Measurements from ENCODE around the gene MAST3.

MAST3 gene

DNA sequence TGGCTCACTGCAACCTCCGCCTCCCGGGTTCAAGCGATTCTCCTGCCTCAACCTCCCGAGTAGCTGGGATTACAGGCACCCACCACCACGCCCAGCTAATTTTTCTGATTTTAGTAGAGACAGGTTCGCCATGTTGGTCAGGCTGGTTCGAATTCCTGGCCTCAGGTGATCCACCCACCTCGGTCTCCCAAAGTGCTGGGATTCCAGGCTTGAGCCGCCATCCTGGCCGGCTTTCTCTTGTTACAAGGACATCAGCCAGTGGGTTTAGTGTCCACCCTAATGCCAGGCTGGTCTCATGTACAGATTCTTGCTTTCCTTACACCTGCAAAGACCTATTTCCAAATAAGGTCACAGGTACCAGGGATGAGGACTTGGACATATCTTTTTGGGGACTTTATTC is 62.2 kb downstream of the MAST3 start:
- Histone ChIP-seq H3K4me1 (ENCODE audit: control insufficient read depth, low read depth, low read length) (no peaks in the 10 kb centered on the region), H3K56ac (ENCODE audit: low read length) (no peak overlapping the region), H2BK15ac (replicated peaks; ENCODE audit: low read depth) (no peak overlapping the region), H2AK5ac (ENCODE audit: low read length) (no peak overlapping the region), H3K4me2 (ENCODE audit: low read length) (no peak overlapping the region), H3K36me3 (ENCODE audit: control insufficient read depth, insufficient read depth, low read length) (peaks cover 1% of the 10 kb centered on the region), H4K8ac (ENCODE audit: low read depth, low read length) (no peak overlapping the region), H3K23ac (ENCODE audit: low read length) (no peak overlapping the region), H4K5ac (ENCODE audit: low read length) (no peak overlapping the region), H2BK5ac (ENCODE audit: low read length) (no peak overlapping the region), H3K79me1 (ENCODE audit: low read length) (peaks cover 4% of the 10 kb centered on the region), H2BK120ac (ENCODE audit: low read depth, low read length) (no peak overlapping the region), H3K79me2 (ENCODE audit: control insufficient read depth, insufficient read depth, low read length) (no peaks in the 10 kb centered on the region), H3K4me3 (ENCODE audit: low read length) (no peak overlapping the region), H3K27me3 (ENCODE audit: insufficient read depth, low read length, poor library complexity) (no peaks in the 10 kb centered on the region), H3K9ac (ENCODE audit: low read length) (no peak overlapping the region), H3K27ac (ENCODE audit: low read depth, low read length) (no peak overlapping the region), H3K18ac (ENCODE audit: low read length) (no peak overlapping the region), H3K4ac (ENCODE audit: low read depth, low read length) (no peak overlapping the region)
- WGBS (ENCODE audit: extremely low coverage, insufficient coverage, low lambda C conversion rate), result no CpG with 5 or more reads among the region's 10 CpGs
- DNase-seq, result no peak

DNA sequence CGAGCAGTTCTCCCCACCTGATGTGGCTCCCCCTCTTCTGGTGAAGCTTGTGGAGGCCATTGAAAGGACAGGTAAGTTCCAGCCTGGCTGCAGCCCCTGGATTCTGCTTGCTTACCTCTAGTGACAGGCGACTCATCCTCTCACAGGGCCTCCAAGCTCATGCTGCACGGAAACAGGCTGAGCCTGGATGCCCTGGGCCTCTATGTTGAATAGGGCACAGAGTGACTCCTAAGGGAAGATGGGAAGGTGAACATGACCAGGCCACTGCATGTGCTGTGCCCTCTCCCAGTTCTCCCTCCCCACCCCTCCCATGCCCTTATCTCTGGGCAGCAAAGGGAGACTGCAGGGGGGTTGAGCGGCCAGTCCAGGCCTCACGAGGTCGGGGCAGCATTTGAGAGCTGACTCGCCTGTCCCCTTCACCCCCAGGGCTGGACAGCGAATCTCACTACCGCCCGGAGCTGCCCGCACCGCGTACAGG is 63.0 kb downstream of the MAST3 start:
- WGBS (ENCODE audit: extremely low coverage, insufficient coverage, low lambda C conversion rate), result no CpG with 5 or more reads among the region's 13 CpGs
- peak overlapping the region; percentile 89 for H3K56ac ChIP-seq (ENCODE audit: low read length)
- no peak overlapping the region for H2BK120ac ChIP-seq (ENCODE audit: low read depth, low read length)
- H3K4me1 ChIP-seq (ENCODE audit: control insufficient read depth, low read depth, low read length), result no peaks in the 10 kb centered on the region
- no peak for DNase-seq
- no peak overlapping the region for H3K4ac ChIP-seq (ENCODE audit: low read depth, low read length)
- H3K9ac ChIP-seq (ENCODE audit: low read length), result peak overlapping the region; percentile 63
- no peak overlapping the region for H2BK15ac ChIP-seq (replicated peaks; ENCODE audit: low read depth)
- no peak overlapping the region for H3K4me2 ChIP-seq (ENCODE audit: low read length)
- no peaks in the 10 kb centered on the region for H3K79me2 ChIP-seq (ENCODE audit: control insufficient read depth, insufficient read depth, low read length)
- H2BK5ac ChIP-seq (ENCODE audit: low read length), result no peak overlapping the region
- H2AK5ac ChIP-seq (ENCODE audit: low read length), result no peak overlapping the region
- H4K5ac ChIP-seq (ENCODE audit: low read length), result no peak overlapping the region
- no peak overlapping the region for H4K8ac ChIP-seq (ENCODE audit: low read depth, low read length)
- H3K18ac ChIP-seq (ENCODE audit: low read length), result no peak overlapping the region
- no peak overlapping the region for H3K23ac ChIP-seq (ENCODE audit: low read length)
- no peaks in the 10 kb centered on the region for H3K27me3 ChIP-seq (ENCODE audit: insufficient read depth, low read length, poor library complexity)
- peaks cover 1% of the 10 kb centered on the region for H3K36me3 ChIP-seq (ENCODE audit: control insufficient read depth, insufficient read depth, low read length)
- H3K79me1 ChIP-seq (ENCODE audit: low read length), result no peaks in the 10 kb centered on the region
- H3K4me3 ChIP-seq (ENCODE audit: low read length), result no peak overlapping the region
- no peak overlapping the region for H3K27ac ChIP-seq (ENCODE audit: low read depth, low read length)

DNA sequence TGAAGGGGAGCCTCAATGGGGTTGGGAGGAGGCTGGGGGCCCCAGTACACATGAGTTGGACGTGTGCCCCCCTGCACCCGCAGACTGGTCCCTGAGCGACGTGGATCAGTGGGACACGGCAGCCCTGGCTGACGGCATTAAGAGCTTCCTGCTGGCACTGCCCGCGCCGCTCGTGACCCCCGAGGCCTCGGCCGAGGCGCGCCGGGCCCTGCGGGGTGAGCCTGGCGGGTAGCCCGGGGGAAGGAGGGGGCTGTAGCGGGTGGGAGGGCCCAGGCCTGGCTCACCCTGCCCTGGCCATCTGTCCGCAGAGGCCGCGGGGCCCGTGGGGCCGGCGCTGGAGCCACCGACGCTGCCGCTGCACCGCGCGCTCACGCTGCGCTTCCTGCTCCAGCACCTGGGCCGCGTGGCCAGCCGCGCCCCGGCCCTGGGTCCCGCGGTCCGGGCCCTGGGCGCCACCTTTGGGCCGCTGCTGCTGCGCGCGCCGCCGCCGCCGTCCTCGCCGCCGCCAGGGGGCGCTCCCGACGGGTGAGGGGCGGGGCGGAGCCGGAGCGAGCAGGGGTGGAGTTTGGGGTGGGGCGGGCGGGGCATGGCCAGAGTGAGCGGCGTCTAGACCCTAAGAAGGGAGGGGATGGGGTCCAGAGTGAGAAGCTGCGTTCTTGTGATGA is 63.5 kb downstream of the MAST3 start:
- DNase-seq, result peak; percentile 75
- H4K8ac ChIP-seq (ENCODE audit: low read depth, low read length), result no peak overlapping the region
- no peak overlapping the region for H3K18ac ChIP-seq (ENCODE audit: low read length)
- WGBS (ENCODE audit: extremely low coverage, insufficient coverage, low lambda C conversion rate), result no CpG with 5 or more reads among the region's 66 CpGs
- H2BK5ac ChIP-seq (ENCODE audit: low read length), result no peak overlapping the region
- H2BK120ac ChIP-seq (ENCODE audit: low read depth, low read length), result no peak overlapping the region
- H3K79me1 ChIP-seq (ENCODE audit: low read length), result no peaks in the 10 kb centered on the region
- no peaks in the 10 kb centered on the region for H3K79me2 ChIP-seq (ENCODE audit: control insufficient read depth, insufficient read depth, low read length)
- peak overlapping the region; percentile 8 for H3K4ac ChIP-seq (ENCODE audit: low read depth, low read length)
- H3K9ac ChIP-seq (ENCODE audit: low read length), result peak overlapping the region; percentile 63
- no peak overlapping the region for H3K4me3 ChIP-seq (ENCODE audit: low read length)
- no peak overlapping the region for H3K23ac ChIP-seq (ENCODE audit: low read length)
- no peak overlapping the region for H4K5ac ChIP-seq (ENCODE audit: low read length)
- no peaks in the 10 kb centered on the region for H3K27me3 ChIP-seq (ENCODE audit: insufficient read depth, low read length, poor library complexity)
- no peak overlapping the region for H3K4me2 ChIP-seq (ENCODE audit: low read length)
- H2BK15ac ChIP-seq (replicated peaks; ENCODE audit: low read depth), result no peak overlapping the region
- peak overlapping the region; percentile 89 for H3K56ac ChIP-seq (ENCODE audit: low read length)
- H3K27ac ChIP-seq (ENCODE audit: low read depth, low read length), result no peak overlapping the region
- H3K4me1 ChIP-seq (ENCODE audit: control insufficient read depth, low read depth, low read length), result no peaks in the 10 kb centered on the region
- H2AK5ac ChIP-seq (ENCODE audit: low read length), result no peak overlapping the region
- peaks cover 1% of the 10 kb centered on the region for H3K36me3 ChIP-seq (ENCODE audit: control insufficient read depth, insufficient read depth, low read length)

DNA sequence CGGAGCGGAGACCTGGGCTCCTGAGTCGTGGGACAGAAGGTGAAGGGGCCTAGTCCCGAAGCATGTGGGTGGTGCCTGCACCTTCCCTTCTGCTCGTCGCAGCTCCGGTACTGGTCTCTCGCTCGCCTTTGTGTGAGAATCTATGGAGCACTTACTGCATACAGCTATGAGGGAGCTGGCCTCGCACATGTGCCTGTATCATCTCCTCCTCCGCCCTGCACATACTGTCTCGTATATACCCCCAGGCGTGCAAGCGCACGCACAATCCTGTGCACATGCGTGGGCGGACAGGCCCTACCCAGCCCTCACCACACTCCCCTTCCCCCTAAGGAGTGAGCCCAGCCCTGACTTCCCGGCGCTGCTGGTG is 64.0 kb downstream of the MAST3 start:
- DNase-seq, result no peak
- no peak overlapping the region for H3K27ac ChIP-seq (ENCODE audit: low read depth, low read length)
- WGBS (ENCODE audit: extremely low coverage, insufficient coverage, low lambda C conversion rate), result no CpG with 5 or more reads among the region's 19 CpGs
- peak overlapping the region; percentile 54 for H3K9ac ChIP-seq (ENCODE audit: low read length)
- H2BK5ac ChIP-seq (ENCODE audit: low read length), result no peak overlapping the region
- H3K4me3 ChIP-seq (ENCODE audit: low read length), result no peak overlapping the region
- H2BK120ac ChIP-seq (ENCODE audit: low read depth, low read length), result no peak overlapping the region
- no peaks in the 10 kb centered on the region for H3K79me2 ChIP-seq (ENCODE audit: control insufficient read depth, insufficient read depth, low read length)
- no peak overlapping the region for H3K4me2 ChIP-seq (ENCODE audit: low read length)
- no peak overlapping the region for H3K18ac ChIP-seq (ENCODE audit: low read length)
- no peak overlapping the region for H3K23ac ChIP-seq (ENCODE audit: low read length)
- H3K79me1 ChIP-seq (ENCODE audit: low read length), result no peaks in the 10 kb centered on the region
- H3K56ac ChIP-seq (ENCODE audit: low read length), result peak overlapping the region; percentile 69
- H3K27me3 ChIP-seq (ENCODE audit: insufficient read depth, low read length, poor library complexity), result no peaks in the 10 kb centered on the region
- H3K36me3 ChIP-seq (ENCODE audit: control insufficient read depth, insufficient read depth, low read length), result peaks cover 1% of the 10 kb centered on the region
- H4K5ac ChIP-seq (ENCODE audit: low read length), result no peak overlapping the region
- H2AK5ac ChIP-seq (ENCODE audit: low read length), result no peak overlapping the region
- H3K4me1 ChIP-seq (ENCODE audit: control insufficient read depth, low read depth, low read length), result no peaks in the 10 kb centered on the region
- H4K8ac ChIP-seq (ENCODE audit: low read depth, low read length), result no peak overlapping the region
- H2BK15ac ChIP-seq (replicated peaks; ENCODE audit: low read depth), result no peak overlapping the region
- H3K4ac ChIP-seq (ENCODE audit: low read depth, low read length), result no peak overlapping the region

DNA sequence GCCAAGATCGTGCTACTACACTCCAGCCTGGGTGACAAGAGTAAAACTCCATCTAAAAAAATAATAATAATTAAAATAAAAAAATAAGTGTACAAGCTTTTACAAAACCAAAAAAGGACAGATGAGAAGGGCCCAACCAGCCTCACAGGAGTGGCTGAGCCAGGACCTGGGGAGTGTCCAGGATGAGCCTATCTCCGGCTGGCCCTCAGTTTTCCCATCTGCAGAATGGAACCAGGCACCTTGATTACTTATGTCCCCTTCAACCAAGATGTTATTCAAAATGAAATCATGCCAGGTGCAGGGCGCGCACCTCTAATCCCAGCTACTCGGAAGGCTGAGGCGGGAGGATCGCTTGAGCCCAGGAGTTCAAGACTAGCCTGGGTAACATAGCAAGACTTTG is 66.5 kb downstream of the MAST3 start:
- H3K36me3 ChIP-seq (ENCODE audit: control insufficient read depth, insufficient read depth, low read length), result peaks cover 1% of the 10 kb centered on the region
- H3K27ac ChIP-seq (ENCODE audit: low read depth, low read length), result no peak overlapping the region
- no CpG with 5 or more reads among the region's 7 CpGs for WGBS (ENCODE audit: extremely low coverage, insufficient coverage, low lambda C conversion rate)
- H3K4me1 ChIP-seq (ENCODE audit: control insufficient read depth, low read depth, low read length), result no peaks in the 10 kb centered on the region
- H3K23ac ChIP-seq (ENCODE audit: low read length), result no peak overlapping the region
- H2BK15ac ChIP-seq (replicated peaks; ENCODE audit: low read depth), result no peak overlapping the region
- no peak overlapping the region for H3K4me3 ChIP-seq (ENCODE audit: low read length)
- no peaks in the 10 kb centered on the region for H3K79me2 ChIP-seq (ENCODE audit: control insufficient read depth, insufficient read depth, low read length)
- no peaks in the 10 kb centered on the region for H3K79me1 ChIP-seq (ENCODE audit: low read length)
- H2AK5ac ChIP-seq (ENCODE audit: low read length), result no peak overlapping the region
- no peaks in the 10 kb centered on the region for H3K27me3 ChIP-seq (ENCODE audit: insufficient read depth, low read length, poor library complexity)
- H2BK5ac ChIP-seq (ENCODE audit: low read length), result no peak overlapping the region
- H3K56ac ChIP-seq (ENCODE audit: low read length), result no peak overlapping the region
- DNase-seq, result no peak
- no peak overlapping the region for H4K5ac ChIP-seq (ENCODE audit: low read length)
- no peak overlapping the region for H3K9ac ChIP-seq (ENCODE audit: low read length)
- no peak overlapping the region for H3K4me2 ChIP-seq (ENCODE audit: low read length)
- H3K18ac ChIP-seq (ENCODE audit: low read length), result no peak overlapping the region
- no peak overlapping the region for H2BK120ac ChIP-seq (ENCODE audit: low read depth, low read length)
- no peak overlapping the region for H4K8ac ChIP-seq (ENCODE audit: low read depth, low read length)
- no peak overlapping the region for H3K4ac ChIP-seq (ENCODE audit: low read depth, low read length)

Measured in mesendoderm (in vitro differentiated cells).